SU-DHL-6 (cell line): Measurements from ENCODE around the gene CENPE.

Source experiments
- H2AFZ ChIP-seq: fragments of 200-600 bp; sonication (generic); 2 replicates; pipeline ENCODE4 v1.6.1; 2014; ENCODE audit warnings: low read depth, mild to moderate bottlenecking, moderate library complexity, mixed read lengths, antibody characterized with exemption, low read length; ENCODE audit not compliant: severe bottlenecking
- H3F3A ChIP-seq: fragments of 200-600 bp; shearing (Covaris generic); 2 replicates; pipeline ENCODE4 v1.6.0; 2016; ENCODE audit warnings: antibody characterized with exemption, mild to moderate bottlenecking; ENCODE audit not compliant: insufficient read depth
- H3K27ac ChIP-seq: fragments of 200-600 bp; sonication (generic); 2 replicates; pipeline ENCODE4 v1.5.1; 2016; ENCODE audit warnings: low read depth, mild to moderate bottlenecking, low read length, moderate library complexity, mixed read lengths
- H3K27me3 ChIP-seq: fragments of 200-600 bp; sonication (generic), shearing (Covaris generic); 2 replicates; pipeline ENCODE4 v1.6.0; 2014; ENCODE audit warnings: mild to moderate bottlenecking, low read length
- H3K36me3 ChIP-seq: fragments of 200-600 bp; sonication (generic); 2 replicates; pipeline ENCODE4 v1.6.1; 2014; ENCODE audit warnings: mild to moderate bottlenecking, low read length, mixed read lengths
- H3K4me2 ChIP-seq: fragments of 300-600, 200-600 bp; shearing (Covaris generic), sonication (generic); 2 replicates; pipeline ENCODE4 v1.6.0; 2014; ENCODE audit warnings: low read length, low read depth, mild to moderate bottlenecking; ENCODE audit not compliant: poor library complexity, severe bottlenecking
- H3K4me3 ChIP-seq: fragments of 200-600 bp; sonication (generic); 2 replicates; pipeline ENCODE4 v1.5.1; 2014; ENCODE audit warnings: antibody characterized with exemption, low read length, mild to moderate bottlenecking, mixed read lengths; ENCODE audit not compliant: insufficient read depth, poor library complexity, severe bottlenecking
- H3K79me2 ChIP-seq: fragments of 200-600 bp; sonication (generic); 2 replicates; pipeline ENCODE4 v1.6.1; 2014; ENCODE audit warnings: mild to moderate bottlenecking, low read length, moderate library complexity; ENCODE audit not compliant: insufficient read depth
- H3K9ac ChIP-seq: fragments of 200-600 bp; sonication (generic); 2 replicates; pipeline ENCODE4 v1.7.0; 2014; ENCODE audit warnings: mild to moderate bottlenecking, low read length
- H3K9me2 ChIP-seq: fragments of 200-600 bp; sonication (generic); replicated peaks from 2 replicates; pipeline ENCODE4 v1.6.1; 2014; ENCODE audit warnings: low read length; ENCODE audit not compliant: insufficient read depth
- H3K9me3 ChIP-seq: fragments of 200-600 bp; sonication (generic); 2 replicates; pipeline ENCODE4 v1.6.1; 2014; ENCODE audit warnings: low read length, mixed read lengths; ENCODE audit not compliant: insufficient read depth
- H4K20me1 ChIP-seq: fragments of 200-600 bp; sonication (generic); 2 replicates; pipeline ENCODE4 v1.6.1; 2014; ENCODE audit warnings: low read depth, mild to moderate bottlenecking, antibody characterized with exemption, low read length, moderate library complexity, mixed read lengths
- CTCF ChIP-seq: fragments of 200-600 bp; sonication (generic); IDR thresholded peaks from one replicate; pipeline ENCODE4 v1.5.1; 2017; ENCODE audit warnings: antibody characterized with exemption, mild to moderate bottlenecking, low read length, moderate library complexity; ENCODE audit not compliant: insufficient read depth, poor library complexity, severe bottlenecking
- EZH2phosphoT487 ChIP-seq: fragments of 200-600 bp; sonication (generic), shearing (Covaris generic); conservative IDR thresholded peaks from 2 replicates; pipeline ENCODE4 v1.6.1; 2018; ENCODE audit warnings: mild to moderate bottlenecking, antibody characterized with exemption, low read length, moderate library complexity, mixed read lengths

CENPE gene

GRCh38 chr4:103089481-103089880, 108.7 kb downstream of the CENPE start:
- no peak overlapping the region for H3K27ac ChIP-seq
- H4K20me1 ChIP-seq = no peaks in the 10 kb centered on the region
- no peak overlapping the region for H2AFZ ChIP-seq
- H3K4me3 ChIP-seq = no peak overlapping the region
- no peak for TF ChIP-seq EZH2phosphoT487
- TF ChIP-seq CTCF = no peak
- no peaks in the 10 kb centered on the region for H3K9me2 ChIP-seq
- H3K9me3 ChIP-seq = no peaks in the 10 kb centered on the region
- no peaks in the 10 kb centered on the region for H3K36me3 ChIP-seq
- no peaks in the 10 kb centered on the region for H3K79me2 ChIP-seq
- no peaks in the 10 kb centered on the region for H3F3A ChIP-seq
- no peak overlapping the region for H3K4me2 ChIP-seq
- H3K27me3 ChIP-seq = no peaks in the 10 kb centered on the region
- no peak overlapping the region for H3K9ac ChIP-seq

- TF ChIP-seq EZH2phosphoT487 (no peak), CTCF (no peak)
- Histone ChIP-seq H3F3A (no peaks in the 10 kb centered on the region), H3K9me2 (no peaks in the 10 kb centered on the region), H3K9ac (no peak overlapping the region), H2AFZ (no peak overlapping the region), H4K20me1 (no peaks in the 10 kb centered on the region), H3K27me3 (no peaks in the 10 kb centered on the region), H3K36me3 (no peaks in the 10 kb centered on the region), H3K79me2 (no peaks in the 10 kb centered on the region), H3K9me3 (no peaks in the 10 kb centered on the region), H3K4me3 (no peak overlapping the region), H3K4me2 (no peak overlapping the region), H3K27ac (no peak overlapping the region)
Observed at GRCh38 chr4:103086551-103086950, 111.6 kb downstream of the CENPE start.

GRCh38 chr4:103085555-103086196, 112.5 kb downstream of the CENPE start:
- no peaks in the 10 kb centered on the region for H3F3A ChIP-seq
- no peak overlapping the region for H2AFZ ChIP-seq
- no peak overlapping the region for H3K9ac ChIP-seq
- no peak overlapping the region for H3K27ac ChIP-seq
- H3K36me3 ChIP-seq = no peaks in the 10 kb centered on the region
- no peaks in the 10 kb centered on the region for H3K9me3 ChIP-seq
- no peaks in the 10 kb centered on the region for H4K20me1 ChIP-seq
- TF ChIP-seq EZH2phosphoT487 (no peak), CTCF (no peak)
- no peaks in the 10 kb centered on the region for H3K27me3 ChIP-seq
- H3K9me2 ChIP-seq = no peaks in the 10 kb centered on the region
- H3K79me2 ChIP-seq = no peaks in the 10 kb centered on the region
- no peak overlapping the region for H3K4me2 ChIP-seq
- no peak overlapping the region for H3K4me3 ChIP-seq
